GM11168 (cell line): ENCODE results near the gene DENND4C.
"Not testable (repeated sequence)": the region's sequence is repeated elsewhere in the genome, so short reads cannot be mapped to it uniquely, and the experiment has no call there.

Experiments
- in situ Hi-C: fragments of 300-500 bp; cut with MboI; formaldehyde crosslinking; loops from one replicate; pipeline ENCODE4 v1.12.0; 2022; ENCODE audit warnings: low sequenced_read_pairs; ENCODE audit not compliant: unreplicated experiment

Gene DENND4C

DNA sequence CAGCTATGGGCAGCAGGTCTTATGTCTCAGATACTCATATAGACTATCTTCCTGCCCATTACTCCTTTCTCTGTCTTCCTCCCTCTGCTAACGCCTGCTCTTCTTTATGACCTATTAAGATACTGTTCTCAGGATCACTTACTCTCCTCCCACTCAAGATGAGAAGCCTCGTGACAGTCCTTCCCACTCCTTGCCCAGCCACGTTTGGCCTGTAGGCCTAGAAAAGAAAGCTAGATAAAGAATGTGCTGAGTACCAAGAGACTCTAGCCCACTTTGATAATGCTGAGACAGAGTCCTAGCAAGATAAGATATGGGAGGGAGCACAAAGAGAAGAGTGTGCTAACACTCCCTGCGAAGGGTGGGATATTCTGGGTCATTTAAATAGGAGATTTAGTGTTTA lies 6.8 kb upstream of the DENND4C start:
- in situ Hi-C loops, result no loop called here

GRCh38 chr9:19224563-19224962 lies 5.9 kb upstream of the DENND4C start:
- in situ Hi-C loops, result no loop called here

- in situ Hi-C loops, result no loop called here
Measured at GRCh38 chr9:19229595-19230354, 718 bp upstream of the DENND4C start.

DNA sequence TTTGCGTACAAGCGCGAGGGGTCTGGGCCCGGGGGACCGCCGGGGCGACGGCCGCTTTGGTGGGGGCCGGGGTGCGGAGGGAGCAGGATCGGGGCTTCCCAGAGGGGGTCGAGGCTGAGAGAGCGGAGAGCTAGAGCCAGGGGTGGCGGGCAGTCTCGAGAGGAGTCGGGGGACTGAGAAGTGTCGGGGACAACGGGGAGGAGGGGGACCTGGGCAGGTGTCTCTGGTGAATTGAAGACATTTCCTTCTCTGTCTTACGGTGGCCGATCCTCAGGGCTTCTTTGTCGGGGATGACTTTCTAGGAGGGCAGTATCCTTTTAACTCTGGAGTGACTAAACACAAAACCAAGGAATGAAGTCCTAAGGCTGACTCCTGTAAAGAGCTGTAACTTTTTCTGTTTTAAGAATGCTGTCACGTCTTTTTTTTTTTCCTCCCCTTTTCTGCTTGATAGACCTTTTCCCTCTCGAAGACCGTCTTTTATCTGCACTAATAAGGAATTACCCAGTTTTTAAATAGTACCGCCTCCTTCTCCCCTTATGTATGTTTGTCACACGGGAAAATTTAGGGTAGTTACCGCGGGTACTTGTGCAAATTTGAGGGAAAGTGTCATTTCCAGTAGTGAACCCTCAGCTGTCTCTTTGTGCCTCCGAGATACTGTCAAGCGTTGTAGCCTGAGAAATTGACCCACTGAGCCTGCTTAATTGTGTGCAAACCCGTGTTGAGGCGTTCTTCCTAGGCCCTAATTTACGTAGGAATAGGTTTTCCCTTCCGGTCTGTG lies 822 bp downstream of the DENND4C start:
- in situ Hi-C loops, result no loop called here

DNA sequence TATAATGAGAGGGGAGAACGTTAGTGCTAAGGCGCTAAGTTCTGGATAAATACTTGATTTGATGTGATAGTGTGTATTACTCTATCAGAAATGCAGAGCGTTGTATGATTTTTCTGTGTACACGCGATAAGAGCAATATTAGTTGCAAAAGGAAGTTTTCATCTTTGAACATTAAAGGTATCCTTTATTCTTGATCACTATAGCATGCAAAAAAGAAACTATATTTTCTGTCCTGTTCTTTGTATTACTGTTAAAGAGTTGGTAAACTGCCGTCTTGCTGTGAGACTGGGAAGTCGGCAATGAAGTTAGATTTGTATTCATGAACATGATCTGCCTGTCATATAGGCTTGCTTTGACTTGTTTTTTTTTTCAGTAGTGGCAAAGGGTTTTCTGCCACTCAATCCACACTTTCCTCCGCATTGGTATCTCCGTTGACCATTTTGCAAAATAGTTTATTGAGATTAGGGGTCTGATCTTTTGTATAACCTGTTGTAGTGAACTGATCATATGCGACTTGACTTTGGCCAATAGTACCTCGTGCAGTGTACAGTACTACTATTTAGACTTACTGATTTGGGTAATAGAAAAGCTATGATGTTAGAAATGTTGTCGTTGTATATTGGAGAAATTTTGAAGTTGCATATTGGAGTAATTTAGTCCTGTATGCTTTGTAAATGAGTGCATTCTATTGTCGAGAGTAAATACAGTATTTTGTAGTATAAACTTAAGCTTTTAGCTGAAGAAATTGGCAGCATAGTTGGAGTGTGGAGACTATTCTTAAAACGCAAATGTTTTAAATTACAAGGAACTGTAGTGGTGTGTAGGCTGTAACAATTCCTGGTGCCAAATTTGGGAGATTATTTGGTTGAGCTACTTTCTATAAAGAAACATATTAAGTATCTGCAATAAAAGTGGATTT lies 1.7 kb downstream of the DENND4C start:
- in situ Hi-C loops, result no loop called here

GRCh38 chr9:19232823-19233194 lies 2.3 kb downstream of the DENND4C start:
- in situ Hi-C loops, result no loop called here

DNA sequence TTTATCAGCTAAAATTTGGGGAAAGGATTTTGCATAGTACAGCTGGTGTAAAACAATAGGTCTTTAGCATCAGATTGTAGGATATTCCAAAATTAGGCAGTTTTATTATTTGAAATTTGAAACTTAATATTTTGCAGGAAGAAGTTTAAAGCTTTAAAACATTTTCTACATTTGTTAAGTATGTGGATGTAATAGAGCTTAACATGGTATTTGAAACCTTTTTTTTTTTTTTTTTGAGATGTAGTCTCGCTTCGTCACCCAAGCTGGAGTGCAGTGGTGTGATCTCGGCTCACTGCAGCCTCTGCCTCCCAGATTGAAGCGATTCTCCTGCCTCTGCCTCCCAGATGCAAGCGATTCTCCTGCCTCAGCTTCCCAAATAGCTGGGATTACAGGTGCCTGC lies 2.9 kb downstream of the DENND4C start:
- in situ Hi-C loops, result no loop called here

DNA sequence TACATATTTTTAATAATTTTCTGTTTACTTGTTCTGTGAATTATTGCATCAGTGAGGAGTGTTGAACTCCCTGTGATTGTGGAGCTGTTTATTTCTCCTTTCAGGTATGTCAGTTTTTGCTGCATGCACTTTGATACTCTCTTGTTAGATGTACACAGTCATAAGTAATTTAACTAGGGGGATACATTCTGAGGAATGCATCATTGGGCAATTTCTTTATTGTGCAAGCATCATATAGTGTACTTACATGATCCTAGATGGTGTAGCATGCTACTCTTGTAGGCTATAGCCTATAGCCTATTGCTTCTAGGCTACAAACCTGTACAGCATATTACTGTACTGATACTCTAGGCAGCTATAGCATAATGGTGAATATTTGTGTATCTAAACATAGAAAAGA lies 9.5 kb downstream of the DENND4C start:
- in situ Hi-C loops, result no loop called here

DNA sequence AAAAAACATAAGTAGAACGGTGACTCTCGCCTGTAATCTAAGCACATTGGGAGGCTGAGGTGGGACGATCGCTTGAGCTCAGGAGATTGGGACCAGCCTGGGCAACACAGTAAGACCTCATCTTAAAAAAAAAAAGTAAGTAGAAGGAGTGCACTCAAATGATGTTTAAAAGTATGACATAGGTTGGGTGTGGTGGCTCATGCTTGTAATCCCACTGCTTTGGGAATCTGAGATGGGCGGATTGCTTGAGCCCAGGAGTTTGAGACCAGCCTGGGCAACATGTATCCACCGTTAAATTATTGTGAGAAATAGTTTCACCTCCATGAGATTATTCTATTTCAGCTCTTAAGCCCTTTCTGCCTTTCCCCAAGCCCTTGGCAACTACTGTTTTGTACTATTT lies 11.2 kb downstream of the DENND4C start:
- in situ Hi-C loops, result no loop called here

DNA sequence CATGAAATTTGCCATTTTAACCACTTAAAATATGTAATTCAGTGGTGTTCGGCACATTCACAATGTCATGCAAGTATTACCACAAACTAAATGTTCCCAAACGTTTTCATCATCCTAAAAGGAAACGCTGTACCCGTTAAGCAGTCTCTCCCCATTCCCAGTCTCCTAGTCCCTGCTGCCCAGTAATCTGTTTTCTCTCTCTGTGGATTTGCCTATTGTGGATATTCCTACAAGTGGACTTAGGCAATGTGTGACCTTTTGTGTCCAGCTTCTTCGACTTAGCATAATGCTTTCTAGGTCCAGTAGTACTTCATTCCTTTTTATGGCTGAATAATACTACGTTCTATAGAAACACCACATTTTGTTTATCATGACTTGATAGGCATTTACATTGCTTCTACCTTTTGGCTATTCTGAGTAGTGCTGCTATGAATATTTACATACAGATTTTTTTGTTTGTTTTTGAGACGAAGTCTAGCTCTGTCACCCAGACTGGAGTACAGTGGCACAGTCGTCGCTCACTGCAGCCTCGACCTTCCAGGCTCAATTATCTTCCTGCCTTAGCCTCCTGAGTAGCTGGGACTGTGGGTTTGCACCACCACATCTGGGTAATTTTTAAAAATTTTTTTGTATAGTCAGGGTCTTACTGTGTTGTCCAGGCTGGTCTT lies 13.0 kb downstream of the DENND4C start:
- in situ Hi-C loops, result no loop called here

- in situ Hi-C loops, result no loop called here
Measured at GRCh38 chr9:19246891-19247290, 16.4 kb downstream of the DENND4C start.

DNA sequence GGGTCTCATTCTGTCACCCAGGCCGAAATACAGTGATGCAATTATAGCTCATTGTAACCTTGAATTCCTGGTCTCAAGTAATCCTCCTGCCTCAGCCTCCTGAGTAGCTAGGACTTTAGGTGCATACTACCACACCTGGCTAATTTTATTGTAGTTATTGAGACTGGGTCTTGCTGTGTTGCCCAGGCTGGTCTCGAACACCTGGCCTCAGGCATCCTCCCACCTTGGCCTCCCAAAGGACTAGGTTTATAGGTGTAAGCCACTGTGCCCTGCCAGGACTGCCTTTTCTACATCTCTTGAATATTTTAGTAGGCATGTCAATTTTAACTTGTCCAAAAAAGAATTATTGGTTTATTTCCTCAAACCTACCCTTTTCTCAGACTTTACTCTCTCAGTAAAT lies 16.9 kb downstream of the DENND4C start:
- in situ Hi-C loops, result no loop called here

GRCh38 chr9:19250346-19250745 lies 19.9 kb downstream of the DENND4C start:
- in situ Hi-C loops, result not testable (repeated sequence)

GRCh38 chr9:19251203-19251602 lies 20.7 kb downstream of the DENND4C start:
- in situ Hi-C loops, result not testable (repeated sequence)

- in situ Hi-C loops, result not testable (repeated sequence)
Measured at GRCh38 chr9:19251622-19252021, 21.1 kb downstream of the DENND4C start.

DNA sequence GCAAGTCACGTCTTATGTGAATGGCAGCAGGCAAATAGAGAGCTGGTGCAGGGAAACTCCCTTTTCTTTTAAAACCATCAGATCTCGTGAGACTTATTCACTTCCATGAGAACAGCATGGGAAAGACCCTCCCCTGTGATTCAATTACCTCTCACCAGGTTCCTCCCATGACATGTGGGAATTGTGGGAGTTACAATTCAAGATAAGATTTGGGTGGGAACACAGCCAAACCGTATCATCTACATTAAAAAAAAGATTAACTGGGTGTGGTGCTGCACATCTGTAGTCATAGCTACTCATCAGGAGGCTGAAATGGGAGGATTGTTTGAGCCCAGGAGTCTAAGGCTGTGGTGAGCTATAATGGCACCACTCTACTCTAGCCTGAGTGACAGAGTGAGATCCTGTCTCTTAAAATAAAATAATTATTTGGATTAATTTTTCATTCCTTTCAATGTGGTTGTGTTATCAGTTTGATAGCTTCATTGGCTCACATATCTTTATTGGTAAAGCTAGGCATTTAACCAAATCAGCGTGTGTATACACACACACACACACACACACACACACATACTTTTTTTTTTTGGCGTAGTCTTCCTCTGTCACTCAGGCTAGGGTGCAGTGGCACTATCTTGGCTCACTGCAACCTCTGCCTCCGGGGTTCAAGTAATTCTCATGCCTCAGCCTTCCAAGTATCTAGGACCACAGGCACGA lies 21.8 kb downstream of the DENND4C start:
- in situ Hi-C loops, result no loop called here

DNA sequence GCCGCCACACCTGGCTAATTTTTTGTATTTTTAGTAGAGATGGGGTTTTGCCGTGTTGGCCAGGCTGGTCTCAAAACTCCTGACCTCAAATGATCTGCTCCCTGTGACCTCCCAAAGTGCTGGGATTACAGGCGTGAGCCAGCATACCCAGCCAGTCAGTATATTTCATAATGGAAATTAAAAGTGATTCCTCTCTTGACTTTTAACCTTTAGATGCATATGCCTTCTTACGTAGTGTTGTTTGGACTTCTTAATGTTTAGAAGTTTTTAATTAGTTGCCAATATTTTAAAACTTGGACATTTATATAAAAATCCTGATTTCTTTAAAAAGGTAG lies 22.4 kb downstream of the DENND4C start:
- in situ Hi-C loops, result no loop called here

GRCh38 chr9:19255112-19255511 lies 24.6 kb downstream of the DENND4C start:
- in situ Hi-C loops, result no loop called here

DNA sequence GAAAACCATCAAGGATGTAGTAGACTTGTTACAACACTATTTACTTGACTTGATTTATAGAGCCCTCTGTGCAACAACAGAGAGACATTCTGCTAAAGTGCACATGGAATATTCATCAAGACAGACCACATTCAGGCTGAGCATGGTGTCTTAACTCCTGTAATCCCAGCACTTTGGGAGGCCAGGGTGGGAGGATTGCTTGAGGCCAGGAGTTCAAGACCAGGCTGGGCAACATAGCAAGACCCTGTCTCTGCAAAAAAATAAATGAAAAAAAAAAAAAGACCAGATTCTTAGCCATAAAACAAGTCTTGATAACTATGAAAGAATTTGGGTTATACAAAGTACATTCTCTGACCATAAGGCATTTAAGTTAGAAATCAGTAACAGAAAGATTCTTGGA lies 25.3 kb downstream of the DENND4C start:
- in situ Hi-C loops, result no loop called here
